Esophagus muscularis mucosa (tissue), 4 donors: ENCODE measurements around the gene WDFY4.

Experiments used
- EP300 ChIP-seq: sonication (generic); formaldehyde crosslinking; IDR thresholded peaks from one replicate; pipeline ENCODE4 v1.6.1; 2017; ENCODE audit warnings: antibody characterized with exemption
- POLR2A ChIP-seq: fragments of 450-650 bp; IDR thresholded peaks from one replicate; pipeline ENCODE4 v1.6.1; 2017; ENCODE audit warnings: antibody characterized with exemption, moderate library complexity, mild to moderate bottlenecking, low read depth
- POLR2AphosphoS5 ChIP-seq, 2 donors: sonication (generic); formaldehyde crosslinking; IDR thresholded peaks; one replicate each; pipeline ENCODE4 v1.6.1; 2017; ENCODE audit warnings: antibody characterized with exemption in 2 of 2
- TF ChIP-seq, protein P1 (sequence below), 3 experiments: fragments of 200-600 bp in 2 of 3; fragments of 450-650 bp in 1 of 3; sonication (generic) in 2 of 3; IDR thresholded peaks; one replicate each; pipeline ENCODE4 v1.5.1; 2017 to 2019; ENCODE audit warnings: antibody characterized with exemption in 3 of 3, mild to moderate bottlenecking in 2 of 3, moderate library complexity in 1 of 3

DNA sequence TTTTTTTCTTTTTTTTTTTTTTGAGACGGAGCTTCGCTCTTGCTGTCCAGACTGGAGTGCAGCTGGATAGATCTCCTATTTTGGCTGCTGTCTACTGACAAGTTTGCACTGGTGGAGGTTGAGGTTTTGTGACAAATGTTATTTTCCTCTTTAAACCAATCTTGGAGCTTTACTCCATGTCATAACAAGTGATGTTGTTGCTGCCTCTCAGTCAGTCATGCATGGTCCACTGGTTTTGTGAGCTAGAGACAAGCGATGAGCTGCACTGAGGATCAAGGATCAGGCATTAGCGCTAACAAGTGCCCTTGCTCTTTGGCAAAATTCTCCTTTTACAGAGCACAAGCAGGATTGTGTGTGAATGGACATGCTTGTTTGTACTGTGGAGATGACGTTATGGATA lies 805 bp upstream of the WDFY4 start:
- TF ChIP-seq POLR2A, result no peak
- TF ChIP-seq, protein P1, sequence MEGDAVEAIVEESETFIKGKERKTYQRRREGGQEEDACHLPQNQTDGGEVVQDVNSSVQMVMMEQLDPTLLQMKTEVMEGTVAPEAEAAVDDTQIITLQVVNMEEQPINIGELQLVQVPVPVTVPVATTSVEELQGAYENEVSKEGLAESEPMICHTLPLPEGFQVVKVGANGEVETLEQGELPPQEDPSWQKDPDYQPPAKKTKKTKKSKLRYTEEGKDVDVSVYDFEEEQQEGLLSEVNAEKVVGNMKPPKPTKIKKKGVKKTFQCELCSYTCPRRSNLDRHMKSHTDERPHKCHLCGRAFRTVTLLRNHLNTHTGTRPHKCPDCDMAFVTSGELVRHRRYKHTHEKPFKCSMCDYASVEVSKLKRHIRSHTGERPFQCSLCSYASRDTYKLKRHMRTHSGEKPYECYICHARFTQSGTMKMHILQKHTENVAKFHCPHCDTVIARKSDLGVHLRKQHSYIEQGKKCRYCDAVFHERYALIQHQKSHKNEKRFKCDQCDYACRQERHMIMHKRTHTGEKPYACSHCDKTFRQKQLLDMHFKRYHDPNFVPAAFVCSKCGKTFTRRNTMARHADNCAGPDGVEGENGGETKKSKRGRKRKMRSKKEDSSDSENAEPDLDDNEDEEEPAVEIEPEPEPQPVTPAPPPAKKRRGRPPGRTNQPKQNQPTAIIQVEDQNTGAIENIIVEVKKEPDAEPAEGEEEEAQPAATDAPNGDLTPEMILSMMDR (IDR thresholded peaks at IDR 0.05), result no peak
- no peak for TF ChIP-seq POLR2AphosphoS5 (IDR thresholded peaks at IDR 0.05)
- TF ChIP-seq EP300, result no peak
